CD4-positive, alpha-beta T cell treated with Interleukin-17A for 4 hours (primary cell): ENCODE measurements around the gene SI.
"Not testable (repeated sequence)": the region's sequence is repeated elsewhere in the genome, so short reads cannot be mapped to it uniquely, and the experiment has no call there.

ENCODE experiments used
- DNase-seq: peaks from one replicate; pipeline ENCODE4 v3.0.0-alpha.2; 2020; ENCODE audit warnings: mixed read lengths

Gene SI

DNA sequence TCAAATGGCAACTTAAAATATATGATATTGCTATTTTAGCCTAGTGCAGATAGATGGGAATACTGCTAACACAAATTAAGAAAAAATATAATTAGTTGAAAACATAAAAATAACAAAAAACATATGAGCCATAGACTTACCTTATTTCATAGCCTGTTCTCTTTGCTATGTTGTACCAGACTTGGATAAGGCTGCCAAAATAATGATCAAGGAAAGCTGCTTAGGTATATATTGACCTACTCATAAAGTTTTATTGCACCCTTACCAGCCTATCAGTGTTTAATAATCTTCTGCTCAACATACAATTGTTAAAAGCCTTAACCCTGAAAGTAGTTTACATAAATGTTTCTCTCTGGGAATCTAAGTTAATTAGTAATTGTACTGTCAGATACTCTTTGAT lies at the start of gene SI:
Gene SI (minus strand): TSS at position 204 of the 400 bp plus-strand sequence. CDS start 2,484 bp downstream, outside the sequence.
- DNase-seq, result no peak

DNA sequence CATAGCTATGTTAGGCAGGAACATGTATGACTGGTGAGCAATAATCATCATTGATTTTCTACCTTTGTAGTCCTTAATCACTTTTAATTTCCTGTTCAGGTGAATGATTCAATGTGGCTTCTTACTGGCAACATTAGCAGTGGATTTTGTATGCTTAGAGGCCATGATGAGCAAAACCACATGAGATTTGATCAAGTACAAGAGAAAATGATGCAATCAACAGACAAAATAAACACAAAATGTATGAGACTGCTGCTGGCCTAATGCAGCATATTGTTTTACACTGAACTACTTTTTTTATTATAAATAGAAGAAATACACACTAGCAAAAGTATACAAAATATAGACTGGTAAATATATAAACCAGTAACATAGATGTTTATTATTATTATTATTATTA lies 47.5 kb upstream of the SI start:
- no peak for DNase-seq

DNA sequence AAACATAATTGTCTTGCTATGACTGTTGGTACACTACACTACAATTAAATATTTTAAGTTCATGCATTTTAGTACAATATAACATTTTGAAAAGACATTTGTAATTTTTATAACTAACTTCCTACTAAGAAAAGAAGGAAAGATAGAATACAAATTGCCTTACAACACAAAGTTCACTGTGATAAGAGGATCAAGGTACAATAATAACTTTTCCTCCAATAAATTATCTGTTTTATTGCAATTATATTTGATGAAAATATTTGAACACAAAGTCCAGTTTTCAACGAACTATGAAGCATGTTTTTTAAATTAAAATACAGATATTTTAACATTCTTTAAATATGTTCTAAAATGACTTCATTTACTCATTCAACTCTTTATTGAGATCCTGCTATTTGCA lies 33.1 kb upstream of the SI start:
- no peak for DNase-seq

DNA sequence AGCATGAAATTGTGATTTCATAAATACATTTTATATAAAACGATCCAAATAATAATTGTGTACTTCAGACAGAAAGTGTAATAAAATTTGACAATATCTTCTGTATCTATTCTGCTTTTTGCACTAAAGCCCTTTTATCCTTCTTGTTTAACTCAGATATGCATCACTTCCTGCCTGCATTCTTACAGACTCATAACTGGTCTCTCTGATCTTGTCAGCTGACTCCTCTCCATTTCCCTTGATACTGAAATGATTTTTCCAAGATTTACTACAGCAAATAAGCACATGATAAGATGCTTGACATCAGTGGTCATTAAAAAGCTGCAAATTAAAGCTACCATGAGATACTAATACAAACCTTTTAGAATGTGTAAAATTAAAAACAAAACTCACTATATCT lies 25.3 kb upstream of the SI start:
- no peak for DNase-seq

DNA sequence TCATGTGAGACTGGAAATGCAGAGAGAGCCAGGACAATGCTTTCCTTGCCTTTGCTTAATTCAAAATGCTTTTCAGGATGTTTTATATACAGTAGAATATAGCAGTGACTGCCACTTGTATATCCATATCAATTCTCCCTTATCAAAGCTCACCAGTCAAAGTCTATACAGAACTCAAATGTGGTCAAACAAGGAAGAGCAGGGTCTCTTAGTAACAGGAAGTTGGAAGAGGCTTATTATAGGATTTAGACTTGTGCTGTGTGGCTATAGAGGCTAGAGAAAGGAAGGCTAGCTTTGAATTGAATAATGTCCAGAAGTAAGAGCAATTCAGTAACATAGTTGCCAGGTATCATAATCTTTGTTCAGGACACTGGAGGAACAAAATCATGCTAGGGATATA lies 4.4 kb upstream of the SI start:
- no peak for DNase-seq

DNA sequence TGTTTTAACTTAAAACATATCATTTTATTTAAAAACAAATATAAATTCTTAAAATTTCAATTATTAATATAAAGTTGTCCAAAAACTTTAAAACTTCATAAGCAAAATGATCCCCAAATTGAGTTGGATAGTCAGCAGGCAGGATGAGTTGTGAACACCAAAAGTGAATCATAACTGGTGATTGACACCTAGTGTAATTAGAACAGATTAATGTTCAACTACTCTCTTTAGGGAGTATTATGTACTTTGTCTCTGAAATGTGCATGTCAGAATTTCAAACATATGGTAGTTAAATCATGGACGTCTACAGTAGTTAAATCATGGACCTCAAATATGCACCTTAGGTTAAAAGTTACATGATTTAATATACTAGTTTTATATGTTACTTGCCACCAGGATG lies 2.9 kb upstream of the SI start:
- DNase-seq, result no peak

GRCh38 chr3:165075695-165076094 lies 2.6 kb downstream of the SI start:
- no peak for DNase-seq

- DNase-seq, result no peak
Measured at GRCh38 chr3:165070682-165071081, 7.6 kb downstream of the SI start.

- no peak for DNase-seq
Measured at GRCh38 chr3:165056510-165056909, 21.8 kb downstream of the SI start.

GRCh38 chr3:165040186-165040585 lies 38.1 kb downstream of the SI start:
- DNase-seq, result no peak

DNA sequence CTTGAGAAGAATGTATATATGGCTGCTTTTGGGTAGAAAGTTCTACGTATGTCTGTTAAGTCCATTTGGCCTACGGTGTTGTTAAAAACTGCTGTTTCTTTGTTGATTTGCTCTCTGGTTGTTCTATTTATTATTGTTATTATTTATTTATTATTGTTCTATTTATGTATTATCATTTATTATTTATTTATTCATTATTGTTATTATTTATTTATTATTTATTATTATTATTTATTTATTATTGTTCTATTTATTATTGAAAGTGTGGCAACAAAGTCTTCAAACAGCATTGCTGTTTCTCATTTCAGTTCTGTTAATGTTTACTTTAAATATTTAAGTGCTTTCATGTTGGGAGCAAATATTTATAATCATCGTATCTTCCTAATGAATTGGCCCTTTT lies 66.7 kb downstream of the SI start:
- no peak for DNase-seq

GRCh38 chr3:164984947-164985346 lies 93.3 kb downstream of the SI start:
- DNase-seq, result no peak

GRCh38 chr3:164962610-164963009 lies 115.7 kb downstream of the SI start:
- no peak for DNase-seq

DNA sequence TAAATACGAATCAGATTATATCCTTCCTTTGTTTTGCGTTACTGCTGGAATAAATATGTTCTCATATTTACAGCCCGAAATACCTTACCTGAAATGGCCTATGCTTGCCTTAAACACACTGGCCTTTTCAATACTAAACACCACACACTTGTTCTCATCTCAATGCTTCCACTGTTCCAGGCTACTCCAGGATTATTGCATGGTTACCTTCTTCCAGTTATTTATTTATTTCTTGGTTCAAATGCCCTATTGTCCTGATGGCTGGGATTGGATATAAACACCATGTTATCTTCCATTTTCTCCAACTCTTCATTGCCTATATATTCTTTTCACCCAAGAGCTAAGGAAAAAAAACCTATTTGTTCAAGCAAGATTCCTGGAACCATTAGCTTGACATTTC lies 125.3 kb downstream of the SI start:
- no peak for DNase-seq

- DNase-seq, result not testable (repeated sequence)
Measured at GRCh38 chr3:164951403-164951802, 126.9 kb downstream of the SI start.

DNA sequence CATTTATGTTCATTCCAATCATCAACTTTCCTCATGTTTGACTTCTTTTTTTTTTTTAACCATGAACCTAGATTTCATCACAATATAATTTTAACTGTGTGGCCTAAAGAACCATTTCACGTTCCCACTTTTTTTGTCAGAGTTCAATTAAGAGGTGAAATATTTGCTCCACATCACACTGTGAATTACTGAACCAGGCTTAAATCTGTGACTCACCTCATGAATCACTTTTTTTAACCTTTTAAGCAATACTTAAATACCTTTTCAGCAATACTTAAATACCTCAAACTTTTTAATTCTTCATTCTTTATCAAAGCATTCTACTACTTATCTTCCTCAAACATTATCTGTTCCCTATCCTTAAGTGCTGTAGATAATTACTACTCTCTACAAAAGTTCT lies 137.6 kb downstream of the SI start:
- no peak for DNase-seq

DNA sequence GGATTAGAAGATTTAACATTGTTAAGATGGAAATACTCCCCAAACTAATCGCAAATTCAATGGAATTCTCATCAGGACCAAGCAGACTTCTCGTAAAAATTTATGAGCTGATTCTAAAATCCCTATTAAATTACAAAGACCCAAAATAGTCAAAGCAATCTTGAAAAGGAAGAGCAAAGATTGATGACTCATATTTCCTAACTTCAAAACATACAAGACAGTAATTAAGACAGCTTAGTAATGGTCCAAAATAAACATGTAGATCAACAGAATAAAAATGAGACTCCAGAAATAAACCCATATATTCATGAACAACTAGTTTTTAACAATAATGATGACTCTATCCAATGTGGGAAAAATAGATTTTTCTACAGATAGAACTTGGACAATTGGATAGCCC lies 148.7 kb downstream of the SI start:
- DNase-seq, result no peak
